Measurements from ENCODE around the gene FOXA3. TPM values are rescaled to one million over a fixed set of nuclear protein-coding genes. Genes with fewer than 3 reads are reported as not detected.
A peak's percentile ranks its signal among the peaks of the same experiment; 100 is the strongest.
"Not testable (repeated sequence)": the region's sequence is repeated elsewhere in the genome, so short reads cannot be mapped to it uniquely, and the experiment has no call there.

FOXA3 gene
- polyA plus RNA-seq, 2 of the 4 experiments (the other 2 are of a cell fraction), result 1.6 to 5.3 TPM

- TF ChIP-seq FOSL2 (IDR thresholded peaks at IDR 0.05) (no peak), FOSL2 (CRISPR knock-in tag; IDR thresholded peaks at IDR 0.05) (no peak), HEYL (CRISPR knock-in tag; IDR thresholded peaks at IDR 0.05) (no peak)
Measured at GRCh38 chr19:45865269-45865948, 1.3 kb downstream of the FOXA3 start (continued).

DNA sequence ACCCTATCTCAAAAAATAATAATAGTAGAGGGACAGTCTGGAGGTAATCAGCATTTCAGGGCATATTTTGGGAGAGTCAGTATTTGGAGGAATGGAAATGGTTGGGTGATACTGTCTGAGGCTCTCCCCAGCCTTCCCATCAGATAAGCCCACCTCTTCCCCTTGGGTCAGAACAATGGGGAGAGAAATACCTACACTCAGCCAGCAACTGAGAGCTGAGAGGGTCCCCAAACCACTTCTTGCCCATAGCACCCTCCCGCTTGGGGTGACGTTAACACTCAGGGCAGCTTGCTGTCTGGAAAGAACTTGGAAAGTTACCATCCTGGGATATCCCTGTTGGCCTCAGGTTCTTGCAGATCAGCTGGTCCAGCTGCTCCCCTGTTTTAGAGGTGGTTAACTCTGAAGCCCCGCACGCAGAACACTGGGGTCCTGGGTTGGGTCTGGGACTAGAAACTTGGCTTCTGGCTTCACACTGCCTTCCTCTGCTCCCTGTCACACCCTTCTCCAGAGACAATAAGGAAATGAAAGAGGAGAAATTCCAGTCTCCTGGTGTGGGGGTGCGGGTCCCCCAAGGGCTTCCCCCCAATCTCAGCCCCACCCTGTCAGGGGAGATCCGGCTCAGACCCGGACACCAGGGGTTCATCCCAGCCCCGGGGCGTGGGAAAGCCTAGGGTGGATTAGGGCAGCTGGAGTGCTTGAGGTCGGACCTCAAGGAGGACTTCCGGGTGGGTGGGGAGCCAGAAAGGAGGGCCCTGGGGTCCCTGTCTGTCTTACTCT, 2.5 kb downstream of the FOXA3 start:
- POLR2A ChIA-PET, result interaction anchor here (1.1 to 1.3 kb wide), 2 partner anchors 15 to 50 kb away, joined by 3 read pairs; no protein-coding TSS in a partner anchor

DNA sequence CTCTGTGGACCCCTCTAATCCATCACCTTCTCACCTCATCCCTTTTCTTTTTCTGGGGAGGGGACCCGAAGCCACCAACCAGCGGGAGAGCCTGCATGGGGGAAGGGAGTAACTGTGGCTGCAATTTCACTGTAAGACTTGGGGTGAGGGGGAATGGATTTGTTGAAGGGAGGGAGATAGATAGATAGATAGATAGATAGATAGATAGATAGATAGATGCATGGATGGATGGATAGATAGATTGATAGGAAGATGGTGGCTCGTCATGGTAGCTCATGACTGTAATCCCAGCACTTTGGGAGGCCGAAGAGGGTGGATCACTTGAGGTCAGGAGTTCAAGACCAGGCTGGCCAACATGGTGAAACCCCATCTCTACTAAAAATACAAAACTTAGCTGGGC, 3.1 kb downstream of the FOXA3 start:
- DNase-seq (ENCODE audit: low read depth in 1 of 2, low spot score in 1 of 2); FAIRE-seq; H3K9me3 ChIP-seq; H3K4me2 ChIP-seq; H3K4me3 ChIP-seq; ATAC-seq; H3K27ac ChIP-seq: not testable (repeated sequence)
- WGBS (ENCODE audit: missing lambda C conversion rate), result 81% methylated on average over 4 of the region's 4 CpGs
- ChIA-PET CTCF (interaction anchor here (1.2 to 11.3 kb wide), 3 partner anchors 17 to 210 kb away, joined by 3 to 315 read pairs (median 51); partner anchors contain the start of gene IRF2BP1), POLR2A (interaction anchor here (1.1 kb wide), 1 partner anchor 50 kb away, joined by 3 read pairs; no protein-coding TSS in a partner anchor)
- peaks cover 10% of the 10 kb centered on the region; the same call in 1 of the 3 replicates for H3K4me1 ChIP-seq

More for the DNA sequence above, 2.5 kb downstream of the FOXA3 start:
- ATAC-seq (no peak), FAIRE-seq (no peak), DNase-seq (ENCODE audit: low read depth in 1 of 2, low spot score in 1 of 2) (no peak)
- CTCF ChIA-PET, result interaction anchor here (0.6 to 11.3 kb wide), 6 partner anchors 9 to 398 kb away, joined by 3 to 315 read pairs (median 22); partner anchors contain the start of genes IRF2BP1 and MYPOP
- Histone ChIP-seq H3K4me2 (no peak overlapping the region; the same call in 2 of the 3 replicates), H3K27ac (peak overlapping the region in 1 of 2 experiments; percentile 39; a peak in 2 of 6 replicates), H3K4me3 (no peak overlapping the region), H3K9me3 (no peaks in the 10 kb centered on the region), H3K4me1 (peaks cover 14% of the 10 kb centered on the region)
- WGBS (ENCODE audit: missing lambda C conversion rate), result 64% methylated on average over 9 of the region's 11 CpGs
- TF ChIP-seq GATA3 (IDR thresholded peaks at IDR 0.05; ENCODE audit: borderline replicate concordance) (no peak), PBX3 (IDR thresholded peaks at IDR 0.05) (no peak)

- ChIA-PET CTCF (interaction anchor here (1.5 to 11.3 kb wide), 3 partner anchors 14 to 54 kb away, joined by 4 to 315 read pairs (median 18); partner anchors contain the start of gene IRF2BP1), POLR2A (interaction anchor here (1.0 to 1.4 kb wide), 2 partner anchors 8 to 11 kb away, joined by 3 to 4 read pairs; partner anchors contain the start of gene SYMPK)
- no peak overlapping the region for H3K4me2 ChIP-seq
- H3K4me3 ChIP-seq, result no peak overlapping the region
- H3K4me1 ChIP-seq, result peaks cover 4% of the 10 kb centered on the region; the same call in 1 of the 3 replicates
- no peak overlapping the region for H3K27ac ChIP-seq
- H3K9me3 ChIP-seq, result no peaks in the 10 kb centered on the region
- FAIRE-seq (no peak), DNase-seq (ENCODE audit: low read depth in 1 of 2, low spot score in 1 of 2) (no peak), ATAC-seq (no peak)
- TF ChIP-seq TP53 (CRISPR knock-in tag; IDR thresholded peaks at IDR 0.05), result no peak
- no peak for TF ChIP-seq HOXA7 (CRISPR knock-in tag; IDR thresholded peaks at IDR 0.05)
- TF ChIP-seq FOXS1 (CRISPR knock-in tag; IDR thresholded peaks at IDR 0.05), result no peak
- TF ChIP-seq RARB (CRISPR knock-in tag; IDR thresholded peaks at IDR 0.05), result no peak
- TF ChIP-seq ZC3H11A (IDR thresholded peaks at IDR 0.05), result no peak
- no peak for TF ChIP-seq CBX8 (IDR thresholded peaks at IDR 0.05)
- no peak for TF ChIP-seq MAFK (IDR thresholded peaks at IDR 0.05; ENCODE audit: partially characterized antibody)
- TF ChIP-seq CBX2 (IDR thresholded peaks at IDR 0.05; ENCODE audit: borderline replicate concordance, low read depth), result no peak
- TF ChIP-seq POLR2AphosphoS2 (conservative IDR thresholded peaks at IDR 0.05; ENCODE audit: low read length), result no peak
- no peak for TF ChIP-seq HEYL (CRISPR knock-in tag; IDR thresholded peaks at IDR 0.05)
- no peak for TF ChIP-seq JUNB (IDR thresholded peaks at IDR 0.05)
- TF ChIP-seq, protein P1, sequence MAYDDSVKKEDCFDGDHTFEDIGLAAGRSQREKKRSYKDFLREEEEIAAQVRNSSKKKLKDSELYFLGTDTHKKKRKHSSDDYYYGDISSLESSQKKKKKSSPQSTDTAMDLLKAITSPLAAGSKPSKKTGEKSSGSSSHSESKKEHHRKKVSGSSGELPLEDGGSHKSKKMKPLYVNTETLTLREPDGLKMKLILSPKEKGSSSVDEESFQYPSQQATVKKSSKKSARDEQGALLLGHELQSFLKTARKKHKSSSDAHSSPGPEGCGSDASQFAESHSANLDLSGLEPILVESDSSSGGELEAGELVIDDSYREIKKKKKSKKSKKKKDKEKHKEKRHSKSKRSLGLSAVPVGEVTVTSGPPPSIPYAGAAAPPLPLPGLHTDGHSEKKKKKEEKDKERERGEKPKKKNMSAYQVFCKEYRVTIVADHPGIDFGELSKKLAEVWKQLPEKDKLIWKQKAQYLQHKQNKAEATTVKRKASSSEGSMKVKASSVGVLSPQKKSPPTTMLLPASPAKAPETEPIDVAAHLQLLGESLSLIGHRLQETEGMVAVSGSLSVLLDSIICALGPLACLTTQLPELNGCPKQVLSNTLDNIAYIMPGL (CRISPR knock-in tag; IDR thresholded peaks at IDR 0.05; ENCODE audit: borderline replicate concordance), result no peak
- TF ChIP-seq, protein P2, sequence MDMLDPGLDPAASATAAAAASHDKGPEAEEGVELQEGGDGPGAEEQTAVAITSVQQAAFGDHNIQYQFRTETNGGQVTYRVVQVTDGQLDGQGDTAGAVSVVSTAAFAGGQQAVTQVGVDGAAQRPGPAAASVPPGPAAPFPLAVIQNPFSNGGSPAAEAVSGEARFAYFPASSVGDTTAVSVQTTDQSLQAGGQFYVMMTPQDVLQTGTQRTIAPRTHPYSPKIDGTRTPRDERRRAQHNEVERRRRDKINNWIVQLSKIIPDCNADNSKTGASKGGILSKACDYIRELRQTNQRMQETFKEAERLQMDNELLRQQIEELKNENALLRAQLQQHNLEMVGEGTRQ (IDR thresholded peaks at IDR 0.05), result no peak
- 69% methylated on average over 5 of the region's 5 CpGs for WGBS (ENCODE audit: missing lambda C conversion rate)
Measured at GRCh38 chr19:45870798-45871197, 6.7 kb downstream of the FOXA3 start.
